K562 (cell line): ENCODE data around the gene NRTN. TPM values are rescaled to one million over a fixed set of nuclear protein-coding genes. Genes with fewer than 3 reads are reported as not detected.

Source experiments
- ATAC-seq: fragments of 200-7000 bp; cut with Tn5 transposase; 3 replicates; pipeline ENCODE4 v1.9.1; 2020; ENCODE audit warnings: moderate library complexity
- BruUV-seq: library from RNA; stranded (reverse); fragments of 400-500 nt; replicated peaks from 2 replicates; lab custom pipeline; 2021; lab: Mats Ljungman, UMichigan
- CTCF ChIA-PET: fragments of 300-600 bp; formaldehyde crosslinking; extraction: SDS; loops from one replicate; lab custom pipeline; 2021; ENCODE audit warnings: low intra/inter-chr PET ratio; lab: Yijun Ruan, JAX
- POLR2A ChIA-PET: fragments of 300-600, 350-650 bp; sonication (Branson Sonifier 250); formaldehyde crosslinking; extraction: SDS; loops from one replicate; lab custom pipeline; 2021; ENCODE audit warnings: antibody characterized with exemption, inconsistent platforms; lab: Yijun Ruan, JAX
- DNase-seq, 4 experiments: peaks; one replicate each; pipeline versions ENCODE4 v3.0.0 to v3.0.0-alpha.2; 2011 to 2018; ENCODE audit warnings: low spot score in 3 of 4, mixed read lengths in 3 of 4; ENCODE audit errors: extremely low read depth in 1 of 4
- FAIRE-seq: peaks from 2 replicates; lab custom pipeline; 2011; peaks lifted over from hg19 to GRCh38; lab: Jason Lieb, UNC
- H2AFZ ChIP-seq: 2 replicates; pipeline ENCODE4 v1.6.0; 2011; ENCODE audit warnings: low read depth, low read length, control low read depth, inconsistent platforms
- H3K27ac ChIP-seq: fragments of 200-600 bp; 3 replicates; pipeline ENCODE4 v1.8.0; 2011; ENCODE audit warnings: low read depth, mild to moderate bottlenecking, control low read depth, inconsistent platforms, low read length, moderate library complexity, mixed read lengths; ENCODE audit errors: extremely low read depth
- H3K27me3 ChIP-seq, 2 experiments: fragments of 300-600 bp in 1 of 2; 2 replicates in 1 of 2; 3 replicates in 1 of 2; pipeline versions ENCODE4 v1.6.0 to v1.8.0; 2011; ENCODE audit warnings: inconsistent platforms in 2 of 2, low read length in 2 of 2, mild to moderate bottlenecking in 1 of 2, mixed read lengths in 1 of 2, moderate library complexity in 1 of 2; ENCODE audit not compliant: control insufficient read depth in 2 of 2, insufficient read depth in 2 of 2
- H3K36me3 ChIP-seq: fragments of 300-600 bp; 3 replicates; pipeline ENCODE4 v1.8.0; 2011; ENCODE audit warnings: mild to moderate bottlenecking, low read length, inconsistent platforms; ENCODE audit not compliant: control insufficient read depth, insufficient read depth
- H3K4me1 ChIP-seq, 2 experiments: fragments of 200-600 bp in 1 of 2; replicated peaks in 1 of 2; 2 replicates in 1 of 2; 3 replicates in 1 of 2; pipeline versions ENCODE4 v1.5.1 to v1.8.0; 2011; ENCODE audit warnings: inconsistent platforms in 2 of 2, low read length in 2 of 2, mild to moderate bottlenecking in 1 of 2, mixed read lengths in 1 of 2, moderate library complexity in 1 of 2; ENCODE audit not compliant: control insufficient read depth in 2 of 2, insufficient read depth in 2 of 2
- H3K4me2 ChIP-seq: 2 replicates; pipeline ENCODE4 v1.6.1; 2011; ENCODE audit warnings: low read length, control low read depth, inconsistent platforms, mixed read lengths; ENCODE audit not compliant: insufficient read depth
- H3K4me3 ChIP-seq: fragments of 200-600 bp; sonication (generic), shearing (Covaris generic); 2 replicates; pipeline ENCODE4 v1.5.1; 2016; ENCODE audit warnings: control low read depth, inconsistent platforms
- H3K79me2 ChIP-seq: fragments of 200-600 bp; 3 replicates; pipeline ENCODE4 v1.8.0; 2011; ENCODE audit warnings: low read length, inconsistent platforms; ENCODE audit not compliant: control insufficient read depth, insufficient read depth
- H3K9ac ChIP-seq, 2 experiments: 2 replicates each; pipeline versions ENCODE4 v1.6.0 to v1.6.1; 2011; ENCODE audit warnings: low read depth in 2 of 2, low read length in 2 of 2, control low read depth in 1 of 2, inconsistent platforms in 1 of 2, mild to moderate bottlenecking in 1 of 2, mixed read lengths in 1 of 2; ENCODE audit not compliant: insufficient read depth in 1 of 2
- H3K9me1 ChIP-seq: one replicate; pipeline ENCODE4 v1.6.0; 2011; ENCODE audit warnings: inconsistent platforms, mild to moderate bottlenecking, low read length, moderate library complexity; ENCODE audit not compliant: control insufficient read depth, insufficient read depth
- H3K9me3 ChIP-seq: replicated peaks from 2 replicates; pipeline ENCODE4 v1.5.1; 2011; ENCODE audit warnings: low read depth, low read length, inconsistent platforms; ENCODE audit not compliant: control insufficient read depth, insufficient read depth
- H4K20me1 ChIP-seq: replicated peaks from 2 replicates; pipeline ENCODE4 v1.6.1; 2011; ENCODE audit warnings: low read length, inconsistent platforms, mixed read lengths; ENCODE audit not compliant: control insufficient read depth, insufficient read depth
- BRF2 ChIP-seq: IDR thresholded peaks from 3 replicates; pipeline ENCODE4 v1.6.1; 2011; ENCODE audit warnings: borderline replicate concordance, mild to moderate bottlenecking; ENCODE audit not compliant: insufficient read length, insufficient read depth
- DPF2 ChIP-seq: fragments of 450-650 bp; IDR thresholded peaks from 2 replicates; pipeline ENCODE4 v1.6.1; 2016
- EHMT2 ChIP-seq: fragments of 450-650 bp; IDR thresholded peaks from 2 replicates; pipeline ENCODE4 v1.6.1; 2018; ENCODE audit warnings: antibody characterized with exemption
- ETV5 ChIP-seq: sonication (generic); formaldehyde crosslinking; IDR thresholded peaks from 2 replicates; pipeline ENCODE4 v1.4.0; 2020; ENCODE audit warnings: low read depth, mild to moderate bottlenecking, missing genetic modification reagents
- GTF2F1 ChIP-seq: IDR thresholded peaks from 2 replicates; pipeline ENCODE4 v1.6.1; 2011; ENCODE audit warnings: low read depth, low read length, improper control_type of control experiment
- HIVEP1 ChIP-seq: fragments of 250-450 bp; sonication (Bioruptor Pico); IDR thresholded peaks from 2 replicates; pipeline ENCODE4 v1.4.0; 2020; ENCODE audit warnings: mild to moderate bottlenecking
- HSF4 ChIP-seq: fragments of 250-450 bp; sonication (Bioruptor Pico); IDR thresholded peaks from 2 replicates; pipeline ENCODE4 v2.1.2; 2022; ENCODE audit warnings: mild to moderate bottlenecking, moderate library complexity, borderline replicate concordance
- MYNN ChIP-seq, 2 experiments: sonication (generic); formaldehyde crosslinking in 1 of 2; IDR thresholded peaks; 2 replicates each; pipeline versions ENCODE4 v1.5.0 to v1.6.1; 2016 to 2020; ENCODE audit warnings: antibody characterized with exemption in 1 of 2, missing genetic modification reagents in 1 of 2
- SPI1 ChIP-seq: IDR thresholded peaks from 2 replicates; pipeline ENCODE4 v1.6.1; 2011; ENCODE audit warnings: low read depth, low read length, control low read depth, borderline replicate concordance
- TFAP4 ChIP-seq: sonication (generic); formaldehyde crosslinking; IDR thresholded peaks from 2 replicates; pipeline ENCODE4 v1.8.0; 2022; ENCODE audit warnings: missing genetic modification reagents, mild to moderate bottlenecking, moderate library complexity, borderline replicate concordance
- THAP12 ChIP-seq: fragments of 250-450 bp; sonication (Bioruptor Pico); IDR thresholded peaks from 2 replicates; pipeline ENCODE4 v1.9.0; 2021; ENCODE audit warnings: mild to moderate bottlenecking, inconsistent platforms
- YY1 ChIP-seq, 3 experiments: IDR thresholded peaks; 2 replicates each; pipeline ENCODE4 v1.6.1; 2011; ENCODE audit warnings: low read length in 2 of 3, mild to moderate bottlenecking in 2 of 3, moderate library complexity in 2 of 3, borderline replicate concordance in 1 of 3, control low read depth in 1 of 3, low read depth in 1 of 3; ENCODE audit not compliant: insufficient read depth in 3 of 3, insufficient replicate concordance in 2 of 3, control insufficient read depth in 1 of 3, insufficient read length in 1 of 3; ENCODE audit errors: extremely low read depth in 1 of 3
- ZFP1 ChIP-seq: fragments of 450-650 bp; formaldehyde crosslinking; IDR thresholded peaks from 2 replicates; pipeline ENCODE4 v1.4.0; 2020; ENCODE audit warnings: mild to moderate bottlenecking, mixed read lengths
- ZNF133 ChIP-seq: fragments of 250-450 bp; sonication (Bioruptor Pico); IDR thresholded peaks from 2 replicates; pipeline ENCODE4 v1.4.0; 2020; ENCODE audit warnings: mild to moderate bottlenecking
- ZNF511 ChIP-seq: sonication (generic); formaldehyde crosslinking; IDR thresholded peaks from 2 replicates; pipeline ENCODE4 v1.8.0; 2022; ENCODE audit warnings: mild to moderate bottlenecking, missing genetic modification reagents
- WGBS: fragments of 100-300 bp; shearing (Covaris generic); methylation state at CpG from one replicate; pipeline ENCODE4 v1.1.6; 2016; ENCODE audit warnings: low coverage, mixed read lengths; ENCODE audit not compliant: insufficient coverage; ENCODE audit errors: missing lambda C conversion rate; 5-methylcytosine and 5-hydroxymethylcytosine counted together
- in situ Hi-C: fragments of 300-500 bp; cut with MboI; formaldehyde crosslinking; loops from 4 replicates; pipeline ENCODE4 v1.15.0; 2018; ENCODE audit warnings: inconsistent platforms, mixed read lengths
- intact Hi-C: fragments of 100-400 bp; cut with micrococcal nuclease; formaldehyde crosslinking; loops from 2 replicates; pipeline ENCODE4 v1.14.2; 2022
- polyA plus RNA-seq, 8 experiments: library from polyadenylated mRNA; depleted of rRNA in 4 of 8; stranded (reverse) in 5 of 8; unstranded in 3 of 8; fragments of >200 nt; fragmentation: Nextera tagmentation in 2 of 8; fragmentation: Illumina TruSeq in 1 of 8; extraction: Ambion mirVana in 2 of 8; extraction: Trizol in 1 of 8; gene quantifications; 2 replicates each; pipeline versions ENCODE4 v1.2.1 to v1.2.3, GENCODE V29; 2011 to 2014; ENCODE audit warnings: inconsistent platforms in 1 of 8, missing spikeins in 1 of 8
- total RNA-seq, 7 experiments: library from RNA; depleted of rRNA in 6 of 7; stranded (reverse); fragments of >200 nt in 6 of 7; fragmentation: Illumina TruSeq in 2 of 7; extraction: Trizol in 2 of 7; gene quantifications; 2 replicates each; pipeline versions ENCODE4 v1.2.1 to v1.2.3, GENCODE V29; 2011 to 2021; ENCODE audit warnings: low replicate concordance in 1 of 7

NRTN gene
- total and polyA plus RNA-seq, 9 of the 15 experiments (the other 6 are each of a cell fraction or from before 2014, with no cell fraction given) = 0.62 to 8.1 (median 1.6) TPM; not detected in 2

GRCh38 chr19:5814123-5814851 lies 9.4 kb downstream of the NRTN start (continued):
- no peak for TF ChIP-seq GTF2F1

- H3K27me3 ChIP-seq = no peaks in the 10 kb centered on the region
- ChIA-PET POLR2A (no interaction called here), CTCF (no interaction called here)
- peak; percentile 31; the same call in 1 of the 3 replicates for ATAC-seq
- no peaks in the 10 kb centered on the region for H3K9me3 ChIP-seq
- H3K4me1 ChIP-seq = peaks cover 0 to 4% of the 10 kb centered on the region in 2 experiments; a peak in 2 of 5 replicates
- H3K36me3 ChIP-seq = no peaks in the 10 kb centered on the region
- no peak overlapping the region for H3K4me3 ChIP-seq
- H4K20me1 ChIP-seq = no peaks in the 10 kb centered on the region
- in situ Hi-C loops = no loop called here
- intact Hi-C loops = no loop called here
- BruUV-seq = no TSS peak
- 36% methylated on average over 10 of the region's 11 CpGs for WGBS
- 0 out of 4 replicates have a peak overlapping the region, but pooled peaks of 1 of the 2 experiments have one; percentile 17 for H3K9ac ChIP-seq
- H2AFZ ChIP-seq = no peak overlapping the region
- no peak for FAIRE-seq
- no peak for DNase-seq
- no peaks in the 10 kb centered on the region for H3K79me2 ChIP-seq
- H3K27ac ChIP-seq = no peak overlapping the region
- H3K9me1 ChIP-seq = no peaks in the 10 kb centered on the region
- no peak overlapping the region for H3K4me2 ChIP-seq
- no peak for TF ChIP-seq TFAP4
- TF ChIP-seq EHMT2 = no peak
- no peak for TF ChIP-seq ETV5 (CRISPR knock-in tag)
- no peak for TF ChIP-seq BRF2
- TF ChIP-seq YY1 (IDR thresholded peaks at IDR 0.05; ENCODE audit: borderline replicate concordance in 1 of 3, control insufficient read depth in 1 of 3, extremely low read depth in 1 of 3, insufficient read depth in 3 of 3, insufficient read length in 1 of 3, insufficient replicate concordance in 2 of 3, low read depth in 1 of 3, low read length in 2 of 3) = no peak
- TF ChIP-seq HIVEP1 (CRISPR knock-in tag) = no peak
- TF ChIP-seq ZNF511 (CRISPR knock-in tag) = no peak
- no peak for TF ChIP-seq ZFP1 (CRISPR knock-in tag)
- TF ChIP-seq DPF2 = no peak
- no peak for TF ChIP-seq MYNN (IDR thresholded peaks at IDR 0.05)
- TF ChIP-seq MYNN (CRISPR knock-in tag; IDR thresholded peaks at IDR 0.05) = no peak
- TF ChIP-seq ZNF133 (CRISPR knock-in tag) = no peak
- no peak for TF ChIP-seq HSF4 (CRISPR knock-in tag)
- no peak for TF ChIP-seq THAP12
- TF ChIP-seq SPI1 = no peak
Measured at GRCh38 chr19:5814852-5815246, 10.0 kb downstream of the NRTN start.
